ENCODE results near the gene FIGN.

Gene FIGN

DNA sequence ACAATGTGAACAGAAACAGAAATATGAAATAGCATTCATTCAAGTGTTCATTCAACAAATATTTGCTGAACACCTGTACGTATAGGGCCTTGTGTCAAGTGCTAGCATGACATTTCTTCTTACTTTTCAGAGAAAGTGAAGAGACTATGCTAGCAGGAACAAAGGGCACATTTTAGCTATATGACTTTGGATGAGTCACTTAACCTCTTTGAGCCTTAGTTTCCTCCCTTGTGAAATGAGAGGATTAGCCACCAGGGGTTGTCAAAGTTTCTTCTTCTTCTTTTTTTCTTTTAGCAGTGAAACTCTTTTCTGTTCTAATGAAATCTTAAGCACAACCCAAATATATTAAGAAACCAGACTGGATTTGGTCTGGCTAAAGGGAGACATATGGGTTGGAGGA is 53.1 kb downstream of the FIGN start:
- no peak overlapping the region for H3K4me3 ChIP-seq (ENCODE audit: low read depth, low read length)
- TF ChIP-seq, protein P1, sequence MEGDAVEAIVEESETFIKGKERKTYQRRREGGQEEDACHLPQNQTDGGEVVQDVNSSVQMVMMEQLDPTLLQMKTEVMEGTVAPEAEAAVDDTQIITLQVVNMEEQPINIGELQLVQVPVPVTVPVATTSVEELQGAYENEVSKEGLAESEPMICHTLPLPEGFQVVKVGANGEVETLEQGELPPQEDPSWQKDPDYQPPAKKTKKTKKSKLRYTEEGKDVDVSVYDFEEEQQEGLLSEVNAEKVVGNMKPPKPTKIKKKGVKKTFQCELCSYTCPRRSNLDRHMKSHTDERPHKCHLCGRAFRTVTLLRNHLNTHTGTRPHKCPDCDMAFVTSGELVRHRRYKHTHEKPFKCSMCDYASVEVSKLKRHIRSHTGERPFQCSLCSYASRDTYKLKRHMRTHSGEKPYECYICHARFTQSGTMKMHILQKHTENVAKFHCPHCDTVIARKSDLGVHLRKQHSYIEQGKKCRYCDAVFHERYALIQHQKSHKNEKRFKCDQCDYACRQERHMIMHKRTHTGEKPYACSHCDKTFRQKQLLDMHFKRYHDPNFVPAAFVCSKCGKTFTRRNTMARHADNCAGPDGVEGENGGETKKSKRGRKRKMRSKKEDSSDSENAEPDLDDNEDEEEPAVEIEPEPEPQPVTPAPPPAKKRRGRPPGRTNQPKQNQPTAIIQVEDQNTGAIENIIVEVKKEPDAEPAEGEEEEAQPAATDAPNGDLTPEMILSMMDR (IDR thresholded peaks at IDR 0.05; ENCODE audit: low read depth, low read length) = no peak

- H3K4me3 ChIP-seq (ENCODE audit: low read depth, low read length) = no peak overlapping the region
- TF ChIP-seq, protein P1 (IDR thresholded peaks at IDR 0.05; ENCODE audit: low read depth, low read length) = no peak
These were observed 54.1 kb downstream of the FIGN start for GRCh38 chr2:163681745-163682144.

DNA sequence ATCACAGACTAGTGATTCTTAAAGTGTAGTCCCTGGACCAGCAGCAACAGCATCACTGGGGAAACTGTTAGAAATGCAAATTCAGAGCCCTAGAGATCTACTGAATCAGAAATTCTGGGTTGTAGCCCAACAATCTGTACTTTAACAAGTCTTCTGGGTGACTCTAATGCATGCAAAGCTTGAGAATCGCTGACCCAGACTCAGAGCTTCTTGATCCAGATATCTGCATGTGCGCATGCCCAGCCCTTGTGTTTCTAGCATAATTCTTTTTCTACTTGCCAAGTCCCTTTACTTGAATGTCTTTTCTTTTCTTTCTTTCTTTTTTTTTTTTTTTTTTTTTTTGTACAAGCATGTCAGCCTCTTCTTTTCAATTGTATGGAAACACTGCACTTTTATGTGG is 60.4 kb downstream of the FIGN start:
- TF ChIP-seq, protein P1 (IDR thresholded peaks at IDR 0.05; ENCODE audit: low read depth, low read length) = no peak
- H3K4me3 ChIP-seq (ENCODE audit: low read depth, low read length) = no peak overlapping the region

DNA sequence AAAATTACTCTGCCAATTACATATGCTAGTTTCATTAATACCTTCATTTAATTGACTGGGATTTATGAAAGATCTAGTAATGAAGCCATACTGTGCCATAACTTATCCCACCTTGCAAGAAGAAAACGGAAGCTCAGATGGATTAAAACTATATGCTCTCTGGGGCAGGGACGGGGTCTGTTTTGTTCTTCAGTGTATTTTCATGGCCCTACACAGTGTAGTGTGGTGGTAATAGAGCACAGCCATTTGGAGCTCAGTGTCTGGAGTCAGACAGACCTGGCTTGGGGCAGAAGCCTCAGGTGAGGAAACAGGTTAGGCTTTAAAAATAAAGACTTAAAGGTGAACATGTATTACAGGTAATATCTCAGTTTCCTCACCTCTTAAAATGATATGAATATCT is 62.3 kb downstream of the FIGN start:
- H3K4me3 ChIP-seq (ENCODE audit: low read depth, low read length) = no peak overlapping the region
- TF ChIP-seq, protein P1 (IDR thresholded peaks at IDR 0.05; ENCODE audit: low read depth, low read length) = no peak

DNA sequence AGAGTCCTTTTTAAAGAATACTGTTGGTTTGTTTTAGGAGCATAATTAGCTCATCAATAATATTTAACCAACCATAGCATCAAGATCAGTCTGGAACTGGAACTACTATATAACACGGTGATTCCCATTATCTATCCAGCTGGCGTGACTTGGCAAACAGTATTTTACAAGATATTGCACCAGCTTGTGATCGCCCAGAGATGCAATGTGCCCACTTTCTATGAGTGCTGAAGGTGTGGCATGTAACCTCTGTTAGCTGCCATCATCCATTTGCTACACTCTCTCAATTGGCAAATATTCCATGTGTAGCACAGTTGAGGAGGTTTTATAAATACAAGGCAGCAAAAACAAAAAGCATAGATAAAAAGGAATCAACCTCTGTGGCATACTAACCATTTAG is 64.9 kb downstream of the FIGN start:
- TF ChIP-seq, protein P1 (IDR thresholded peaks at IDR 0.05; ENCODE audit: low read depth, low read length) = no peak
- no peak overlapping the region for H3K4me3 ChIP-seq (ENCODE audit: low read depth, low read length)

GRCh38 chr2:163669506-163669905 is 66.3 kb downstream of the FIGN start:
- TF ChIP-seq, protein P1 (IDR thresholded peaks at IDR 0.05; ENCODE audit: low read depth, low read length) = no peak
- no peak overlapping the region for H3K4me3 ChIP-seq (ENCODE audit: low read depth, low read length)

DNA sequence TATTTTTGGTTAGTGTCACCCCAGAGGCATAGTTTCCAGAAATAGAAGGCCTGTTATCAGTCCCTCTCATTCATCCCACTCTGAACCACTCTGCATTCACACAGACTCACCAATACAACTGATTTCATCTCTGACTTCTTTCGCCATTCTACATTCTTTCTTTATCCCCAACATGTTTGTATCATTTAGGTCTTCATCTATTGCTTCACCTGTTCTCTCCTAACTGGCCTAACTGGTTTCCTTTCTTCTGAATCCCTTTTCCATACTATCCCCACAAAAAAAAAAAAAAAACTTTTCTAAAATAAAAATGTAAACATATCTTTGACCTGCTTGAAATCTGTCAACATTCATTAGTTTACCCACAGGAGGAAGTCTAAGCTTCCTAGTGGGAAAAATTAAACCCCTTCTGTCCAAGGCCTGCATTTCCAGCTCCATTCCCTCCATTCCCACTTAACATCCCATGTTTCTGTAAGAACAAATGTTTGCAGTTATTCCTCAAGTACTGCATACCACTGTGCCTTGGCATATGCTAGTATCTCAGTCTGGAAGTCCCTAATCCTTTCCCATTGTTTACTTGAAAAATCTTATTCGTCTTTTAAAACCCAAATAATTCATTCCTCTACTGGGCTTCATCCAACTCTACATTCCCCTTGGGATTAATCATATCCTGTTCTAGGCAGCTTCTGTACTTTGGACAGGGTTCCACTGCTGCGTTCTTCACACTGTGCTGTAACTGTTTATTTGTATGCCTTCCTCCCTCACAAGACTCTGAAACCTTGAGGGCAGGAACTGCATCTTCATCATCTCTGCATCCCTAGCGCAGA is 68.5 kb downstream of the FIGN start:
- TF ChIP-seq, protein P1 (IDR thresholded peaks at IDR 0.05; ENCODE audit: low read depth, low read length) = no peak
- no peak overlapping the region for H3K4me3 ChIP-seq (ENCODE audit: low read depth, low read length)

All from WI38 (cell line).